ENCODE measurements around the gene IGSF22.

GRCh38 chr11:18721561-18722292 is 4.3 kb downstream of the IGSF22 start:
- TF ChIP-seq CTCF (optimal IDR thresholded peaks at IDR 0.05 in 1 of 3, IDR thresholded peaks at IDR 0.05 in 1 of 3, conservative IDR thresholded peaks at IDR 0.05 in 1 of 3; ENCODE audit: extremely low read depth in 1 of 3, insufficient read depth in 2 of 3, low read length in 3 of 3) (peak; percentile 85 to 91 (median 85)), EZH2 (IDR thresholded peaks at IDR 0.05; ENCODE audit: low read length) (no peak)
